GM12878 (cell line): ENCODE measurements around the gene NEB. TPM values are rescaled to one million over a fixed set of nuclear protein-coding genes. Genes with fewer than 3 reads are reported as not detected.

ENCODE experiments used
- ATAC-seq: fragments of 200-7000 bp; cut with Tn5 transposase; 3 replicates; pipeline ENCODE4 v1.9.1; 2020; ENCODE audit warnings: mild to moderate bottlenecking, moderate library complexity
- BruUV-seq: library from RNA; stranded (reverse); fragments of 400-500 nt; replicated peaks from 2 replicates; lab custom pipeline; 2021; lab: Mats Ljungman, UMichigan
- CTCF ChIA-PET: fragments of 300-600 bp; sonication (Branson Sonifier 250); formaldehyde crosslinking; extraction: SDS; loops from one replicate; lab custom pipeline; 2021; ENCODE audit warnings: inconsistent platforms; lab: Yijun Ruan, JAX
- POLR2A ChIA-PET: fragments of 350-600 bp; formaldehyde crosslinking; extraction: SDS; loops from one replicate; lab custom pipeline; 2021; ENCODE audit warnings: inconsistent platforms; lab: Charles Lee
- RAD21 ChIA-PET: fragments of 300-600 bp; sonication (Branson Sonifier 250); formaldehyde crosslinking; loops from one replicate; lab custom pipeline; 2023; ENCODE audit warnings: antibody characterized with exemption; ENCODE audit not compliant: unreplicated experiment; lab: Charles Lee
- SMC1A ChIA-PET: fragments of 300-600 bp; sonication (Branson Sonifier 250); formaldehyde crosslinking; loops from one replicate; lab custom pipeline; 2023; ENCODE audit not compliant: unreplicated experiment, uncharacterized antibody; lab: Charles Lee
- DNase-seq: peaks from one replicate; pipeline ENCODE4 v3.0.0-alpha.2; 2011; ENCODE audit warnings: low read depth, low spot score
- FAIRE-seq: peaks from 3 replicates; lab custom pipeline; 2011; peaks lifted over from hg19 to GRCh38; lab: Jason Lieb, UNC
- H2AFZ ChIP-seq: 2 replicates; pipeline ENCODE4 v1.6.0; 2011; ENCODE audit warnings: low read depth, low read length, control low read depth; ENCODE audit not compliant: control insufficient read depth
- H3K27ac ChIP-seq: 2 replicates; pipeline ENCODE4 v1.5.1; 2011; ENCODE audit warnings: control low read depth; ENCODE audit not compliant: control insufficient read depth, insufficient read depth
- H3K27me3 ChIP-seq, 2 experiments: replicated peaks in 1 of 2; 2 replicates each; pipeline versions ENCODE4 v1.6.0 to v1.6.1; 2011; ENCODE audit warnings: low read length in 1 of 2; ENCODE audit not compliant: control insufficient read depth in 2 of 2, insufficient read depth in 2 of 2
- H3K36me3 ChIP-seq, 2 experiments: 2 replicates each; pipeline ENCODE4 v1.5.1; 2011; ENCODE audit warnings: low read length in 1 of 2; ENCODE audit not compliant: control insufficient read depth in 2 of 2, insufficient read depth in 2 of 2
- H3K4me1 ChIP-seq: 2 replicates; pipeline ENCODE4 v1.6.1; 2011; ENCODE audit warnings: mild to moderate bottlenecking, low read length, moderate library complexity, mixed read lengths; ENCODE audit not compliant: control insufficient read depth, insufficient read depth
- H3K4me2 ChIP-seq: 2 replicates; pipeline ENCODE4 v1.6.0; 2011; ENCODE audit warnings: control low read depth; ENCODE audit not compliant: control insufficient read depth, insufficient read depth
- H3K4me3 ChIP-seq: fragments of 200-600 bp; sonication (generic); 2 replicates; pipeline ENCODE4 v1.5.1; 2016
- H3K79me2 ChIP-seq: 2 replicates; pipeline ENCODE4 v1.6.0; 2011; ENCODE audit warnings: low read length; ENCODE audit not compliant: control insufficient read depth, insufficient read depth
- H3K9ac ChIP-seq: 2 replicates; pipeline ENCODE4 v1.8.0; 2011; ENCODE audit warnings: low read length, control low read depth, mixed read lengths; ENCODE audit not compliant: control insufficient read depth, insufficient read depth
- H3K9me3 ChIP-seq: replicated peaks from 3 replicates; pipeline ENCODE4 v1.5.1; 2011; ENCODE audit warnings: mild to moderate bottlenecking, low read length; ENCODE audit not compliant: control insufficient read depth, insufficient read depth
- H4K20me1 ChIP-seq: 2 replicates; pipeline ENCODE4 v1.6.0; 2011; ENCODE audit not compliant: control insufficient read depth, insufficient read depth
- CBFB ChIP-seq: IDR thresholded peaks from 2 replicates; pipeline ENCODE4 v1.6.1; 2016; ENCODE audit warnings: antibody characterized with exemption, low read depth
- CHD1 ChIP-seq: IDR thresholded peaks from 2 replicates; pipeline ENCODE4 v1.6.1; 2012; ENCODE audit warnings: low read depth, low read length, improper control_type of control experiment
- CHD4 ChIP-seq: fragments of 200-600 bp; sonication (generic); IDR thresholded peaks from 2 replicates; pipeline ENCODE4 v1.6.1; 2016; ENCODE audit warnings: mild to moderate bottlenecking
- FOS ChIP-seq: IDR thresholded peaks from 3 replicates; pipeline ENCODE4 v1.6.1; 2011; ENCODE audit warnings: borderline replicate concordance; ENCODE audit not compliant: insufficient read length; ENCODE audit errors: extremely low read depth
- MYC ChIP-seq: IDR thresholded peaks from 2 replicates; pipeline ENCODE4 v1.6.1; 2011; ENCODE audit warnings: mild to moderate bottlenecking, low read length, moderate library complexity, inconsistent platforms; ENCODE audit not compliant: insufficient read depth, insufficient replicate concordance, insufficient read length, severe bottlenecking
- NFYA ChIP-seq: IDR thresholded peaks from 2 replicates; pipeline ENCODE4 v1.6.1; 2011; ENCODE audit warnings: low read depth, mild to moderate bottlenecking, low read length, improper control_type of control experiment, borderline replicate concordance
- NR2F1 ChIP-seq: fragments of 450-650 bp; conservative IDR thresholded peaks from 2 replicates; pipeline ENCODE4 v1.6.1; 2017; ENCODE audit warnings: mild to moderate bottlenecking
- POLR2AphosphoS5 ChIP-seq: IDR thresholded peaks from 2 replicates; pipeline ENCODE4 v1.6.1; 2011; ENCODE audit warnings: mild to moderate bottlenecking, low read length, inconsistent platforms
- SIN3A ChIP-seq: IDR thresholded peaks from 2 replicates; pipeline ENCODE4 v1.6.1; 2012; ENCODE audit warnings: low read depth, low read length, improper control_type of control experiment
- SMC3 ChIP-seq: IDR thresholded peaks from 2 replicates; pipeline ENCODE4 v1.6.1; 2011; ENCODE audit warnings: low read length, improper control_type of control experiment, borderline replicate concordance
- STAT1 ChIP-seq: fragments of 450-650 bp; conservative IDR thresholded peaks from 2 replicates; pipeline ENCODE4 v1.6.1; 2014; ENCODE audit warnings: antibody characterized with exemption, mild to moderate bottlenecking
- STAT3 ChIP-seq: IDR thresholded peaks from 2 replicates; pipeline ENCODE4 v1.6.1; 2011; ENCODE audit warnings: low read depth, low read length, improper control_type of control experiment
- TAF1 ChIP-seq: IDR thresholded peaks from 2 replicates; pipeline ENCODE4 v1.6.1; 2011; ENCODE audit warnings: mild to moderate bottlenecking, low read depth, low read length, borderline replicate concordance
- YBX1 ChIP-seq: fragments of 450-650 bp; IDR thresholded peaks from 2 replicates; pipeline ENCODE4 v1.6.1; 2016; ENCODE audit warnings: antibody characterized with exemption
- WGBS: methylation state at CpG from one replicate; pipeline ENCODE4 v1.1.6; 2016; ENCODE audit warnings: low lambda C conversion rate; ENCODE audit not compliant: insufficient replicate concordance, insufficient coverage; ENCODE audit errors: missing lambda C conversion rate; 5-methylcytosine and 5-hydroxymethylcytosine counted together
- in situ Hi-C: fragments of 300-500 bp; cut with MboI; formaldehyde crosslinking; loops from 9 replicates; pipeline ENCODE4 v1.14.3; 2018; ENCODE audit warnings: mixed read lengths
- intact Hi-C: fragments of 100-400 bp; cut with micrococcal nuclease; formaldehyde crosslinking; loops from one replicate; pipeline ENCODE4 v1.14.2; 2022; ENCODE audit not compliant: unreplicated experiment
- polyA plus RNA-seq, 11 experiments: library from polyadenylated mRNA; depleted of rRNA in 4 of 11; unstranded in 6 of 11; stranded (reverse) in 5 of 11; fragments of >200 nt; fragmentation: Nextera tagmentation in 4 of 11; fragmentation: Illumina TruSeq in 1 of 11; extraction: Ambion mirVana in 4 of 11; extraction: Trizol in 1 of 11; gene quantifications; 1 replicate in 1 of 11; 2 replicates in 10 of 11; pipeline versions ENCODE4 v1.2.1 to v1.2.3, GENCODE V29; 2011 to 2016; ENCODE audit warnings: inconsistent platforms in 2 of 11, missing spikeins in 2 of 11, low read depth in 1 of 11
- total RNA-seq, 4 experiments: library from RNA; depleted of rRNA in 3 of 4; stranded (reverse); fragments of >200 nt in 3 of 4; fragmentation: Illumina TruSeq in 1 of 4; extraction: Trizol in 1 of 4; gene quantifications; 2 replicates each; pipeline versions ENCODE4 v1.2.1 to v1.2.3, GENCODE V29; 2013 to 2021
- TF ChIP-seq, protein P1 (sequence below): fragments of 150-350 bp; IDR thresholded peaks from 2 replicates; pipeline ENCODE4 v1.6.1; 2016; ENCODE audit warnings: low read depth, low read length
- TF ChIP-seq, protein P2 (sequence below), 3 experiments: IDR thresholded peaks in 2 of 3; conservative IDR thresholded peaks in 1 of 3; 2 replicates each; pipeline ENCODE4 v1.5.1; 2011; ENCODE audit warnings: low read depth in 3 of 3, low read length in 3 of 3, mild to moderate bottlenecking in 3 of 3, control low read depth in 2 of 3, moderate library complexity in 2 of 3, inconsistent platforms in 1 of 3, mixed read lengths in 1 of 3; ENCODE audit not compliant: control insufficient read depth in 2 of 3, insufficient read depth in 1 of 3; ENCODE audit errors: extremely low read depth in 1 of 3
- TF ChIP-seq, protein P3 (sequence below): fragments of 450-650 bp; IDR thresholded peaks from 2 replicates; pipeline ENCODE4 v1.6.1; 2018; ENCODE audit warnings: mild to moderate bottlenecking, low read depth, moderate library complexity; ENCODE audit not compliant: partially characterized antibody

NEB gene
- total and polyA plus RNA-seq, 10 of the 15 experiments (the other 5 are each of a cell fraction or from before 2014, with no cell fraction given): 0.04 to 0.77 (median 0.12) TPM

DNA sequence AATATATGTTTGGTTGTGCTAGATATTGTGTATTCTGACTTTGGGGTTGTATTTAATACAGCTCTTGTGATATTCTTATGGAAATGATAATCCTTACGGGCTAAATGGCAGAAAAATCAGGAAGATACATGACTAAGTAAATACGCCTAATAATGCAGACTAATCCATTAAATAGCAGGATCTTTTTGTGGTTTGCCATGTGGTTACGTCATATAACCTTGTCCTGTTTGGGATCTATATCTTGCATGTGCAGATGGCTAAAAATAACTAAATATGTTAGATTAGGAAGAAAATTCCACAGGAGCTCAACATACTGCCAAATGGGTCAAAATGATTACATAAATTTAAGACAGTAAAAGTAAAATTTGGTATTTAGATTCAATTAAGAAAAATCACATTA, 83.0 kb downstream of the NEB start:
- no peak overlapping the region for H2AFZ ChIP-seq
- ATAC-seq (no peak), FAIRE-seq (no peak), DNase-seq (no peak)
- H3K9ac ChIP-seq: no peak overlapping the region
- H3K9me3 ChIP-seq: no peaks in the 10 kb centered on the region
- H3K79me2 ChIP-seq: no peaks in the 10 kb centered on the region
- ChIA-PET RAD21 (no interaction called here), POLR2A (no interaction called here), CTCF (interaction anchor here (0.7 to 2.1 kb wide), 5 partner anchors 9 to 374 kb away, joined by 3 to 6 read pairs (median 3); no protein-coding TSS in a partner anchor), SMC1A (interaction anchor here (0.9 to 1.3 kb wide), 2 partner anchors 9 to 78 kb away, joined by 3 read pairs; no protein-coding TSS in a partner anchor)
- H3K4me1 ChIP-seq: no peaks in the 10 kb centered on the region
- H3K36me3 ChIP-seq: no peaks in the 10 kb centered on the region
- H3K4me2 ChIP-seq: no peak overlapping the region
- no TSS peak for BruUV-seq
- no peaks in the 10 kb centered on the region for H4K20me1 ChIP-seq
- H3K4me3 ChIP-seq: no peak overlapping the region
- in situ Hi-C loops (no loop called here), intact Hi-C loops (no loop called here)
- TF ChIP-seq, protein P1, sequence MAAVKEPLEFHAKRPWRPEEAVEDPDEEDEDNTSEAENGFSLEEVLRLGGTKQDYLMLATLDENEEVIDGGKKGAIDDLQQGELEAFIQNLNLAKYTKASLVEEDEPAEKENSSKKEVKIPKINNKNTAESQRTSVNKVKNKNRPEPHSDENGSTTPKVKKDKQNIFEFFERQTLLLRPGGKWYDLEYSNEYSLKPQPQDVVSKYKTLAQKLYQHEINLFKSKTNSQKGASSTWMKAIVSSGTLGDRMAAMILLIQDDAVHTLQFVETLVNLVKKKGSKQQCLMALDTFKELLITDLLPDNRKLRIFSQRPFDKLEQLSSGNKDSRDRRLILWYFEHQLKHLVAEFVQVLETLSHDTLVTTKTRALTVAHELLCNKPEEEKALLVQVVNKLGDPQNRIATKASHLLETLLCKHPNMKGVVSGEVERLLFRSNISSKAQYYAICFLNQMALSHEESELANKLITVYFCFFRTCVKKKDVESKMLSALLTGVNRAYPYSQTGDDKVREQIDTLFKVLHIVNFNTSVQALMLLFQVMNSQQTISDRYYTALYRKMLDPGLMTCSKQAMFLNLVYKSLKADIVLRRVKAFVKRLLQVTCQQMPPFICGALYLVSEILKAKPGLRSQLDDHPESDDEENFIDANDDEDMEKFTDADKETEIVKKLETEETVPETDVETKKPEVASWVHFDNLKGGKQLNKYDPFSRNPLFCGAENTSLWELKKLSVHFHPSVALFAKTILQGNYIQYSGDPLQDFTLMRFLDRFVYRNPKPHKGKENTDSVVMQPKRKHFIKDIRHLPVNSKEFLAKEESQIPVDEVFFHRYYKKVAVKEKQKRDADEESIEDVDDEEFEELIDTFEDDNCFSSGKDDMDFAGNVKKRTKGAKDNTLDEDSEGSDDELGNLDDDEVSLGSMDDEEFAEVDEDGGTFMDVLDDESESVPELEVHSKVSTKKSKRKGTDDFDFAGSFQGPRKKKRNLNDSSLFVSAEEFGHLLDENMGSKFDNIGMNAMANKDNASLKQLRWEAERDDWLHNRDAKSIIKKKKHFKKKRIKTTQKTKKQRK: no peak
- TF ChIP-seq SIN3A (no peak), CHD4 (no peak), YBX1 (no peak), MYC (no peak), SMC3 (no peak), NFYA (no peak), STAT1 (no peak), POLR2AphosphoS5 (no peak), FOS (no peak), CHD1 (no peak), NR2F1 (no peak), CBFB (no peak), STAT3 (no peak), TAF1 (no peak)
- TF ChIP-seq, protein P2, sequence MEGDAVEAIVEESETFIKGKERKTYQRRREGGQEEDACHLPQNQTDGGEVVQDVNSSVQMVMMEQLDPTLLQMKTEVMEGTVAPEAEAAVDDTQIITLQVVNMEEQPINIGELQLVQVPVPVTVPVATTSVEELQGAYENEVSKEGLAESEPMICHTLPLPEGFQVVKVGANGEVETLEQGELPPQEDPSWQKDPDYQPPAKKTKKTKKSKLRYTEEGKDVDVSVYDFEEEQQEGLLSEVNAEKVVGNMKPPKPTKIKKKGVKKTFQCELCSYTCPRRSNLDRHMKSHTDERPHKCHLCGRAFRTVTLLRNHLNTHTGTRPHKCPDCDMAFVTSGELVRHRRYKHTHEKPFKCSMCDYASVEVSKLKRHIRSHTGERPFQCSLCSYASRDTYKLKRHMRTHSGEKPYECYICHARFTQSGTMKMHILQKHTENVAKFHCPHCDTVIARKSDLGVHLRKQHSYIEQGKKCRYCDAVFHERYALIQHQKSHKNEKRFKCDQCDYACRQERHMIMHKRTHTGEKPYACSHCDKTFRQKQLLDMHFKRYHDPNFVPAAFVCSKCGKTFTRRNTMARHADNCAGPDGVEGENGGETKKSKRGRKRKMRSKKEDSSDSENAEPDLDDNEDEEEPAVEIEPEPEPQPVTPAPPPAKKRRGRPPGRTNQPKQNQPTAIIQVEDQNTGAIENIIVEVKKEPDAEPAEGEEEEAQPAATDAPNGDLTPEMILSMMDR (IDR thresholded peaks at IDR 0.05 in 2 of 3, conservative IDR thresholded peaks at IDR 0.05 in 1 of 3; ENCODE audit: control insufficient read depth in 2 of 3, extremely low read depth in 1 of 3, insufficient read depth in 1 of 3, low read depth in 3 of 3, low read length in 3 of 3): no peak
- TF ChIP-seq, protein P3, sequence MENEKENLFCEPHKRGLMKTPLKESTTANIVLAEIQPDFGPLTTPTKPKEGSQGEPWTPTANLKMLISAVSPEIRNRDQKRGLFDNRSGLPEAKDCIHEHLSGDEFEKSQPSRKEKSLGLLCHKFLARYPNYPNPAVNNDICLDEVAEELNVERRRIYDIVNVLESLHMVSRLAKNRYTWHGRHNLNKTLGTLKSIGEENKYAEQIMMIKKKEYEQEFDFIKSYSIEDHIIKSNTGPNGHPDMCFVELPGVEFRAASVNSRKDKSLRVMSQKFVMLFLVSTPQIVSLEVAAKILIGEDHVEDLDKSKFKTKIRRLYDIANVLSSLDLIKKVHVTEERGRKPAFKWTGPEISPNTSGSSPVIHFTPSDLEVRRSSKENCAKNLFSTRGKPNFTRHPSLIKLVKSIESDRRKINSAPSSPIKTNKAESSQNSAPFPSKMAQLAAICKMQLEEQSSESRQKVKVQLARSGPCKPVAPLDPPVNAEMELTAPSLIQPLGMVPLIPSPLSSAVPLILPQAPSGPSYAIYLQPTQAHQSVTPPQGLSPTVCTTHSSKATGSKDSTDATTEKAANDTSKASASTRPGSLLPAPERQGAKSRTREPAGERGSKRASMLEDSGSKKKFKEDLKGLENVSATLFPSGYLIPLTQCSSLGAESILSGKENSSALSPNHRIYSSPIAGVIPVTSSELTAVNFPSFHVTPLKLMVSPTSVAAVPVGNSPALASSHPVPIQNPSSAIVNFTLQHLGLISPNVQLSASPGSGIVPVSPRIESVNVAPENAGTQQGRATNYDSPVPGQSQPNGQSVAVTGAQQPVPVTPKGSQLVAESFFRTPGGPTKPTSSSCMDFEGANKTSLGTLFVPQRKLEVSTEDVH: no peak
- WGBS: 48% methylated on average over 3 of the region's 3 CpGs
- H3K27me3 ChIP-seq: no peaks in the 10 kb centered on the region; a peak in 1 of 4 replicates
- no peak overlapping the region for H3K27ac ChIP-seq
